Measurements from ENCODE around the gene LNX2.

- TF ChIP-seq CTCF (IDR thresholded peaks at IDR 0.05; ENCODE audit: low read length) (no peak), EZH2 (IDR thresholded peaks at IDR 0.05; ENCODE audit: borderline replicate concordance, low read length) (no peak)
Observed at GRCh38 chr13:27551562-27551961, 68.8 kb downstream of the LNX2 start.
